Measurements from ENCODE around the gene SGTA. TPM values are rescaled to one million over a fixed set of nuclear protein-coding genes. Genes with fewer than 3 reads are reported as not detected.

The SGTA gene
- total and polyA plus RNA-seq, 2 of the 13 experiments (the other 11 are each of a cell fraction or from before 2014, with no cell fraction given) = 43.9 to 47.4 TPM

DNA sequence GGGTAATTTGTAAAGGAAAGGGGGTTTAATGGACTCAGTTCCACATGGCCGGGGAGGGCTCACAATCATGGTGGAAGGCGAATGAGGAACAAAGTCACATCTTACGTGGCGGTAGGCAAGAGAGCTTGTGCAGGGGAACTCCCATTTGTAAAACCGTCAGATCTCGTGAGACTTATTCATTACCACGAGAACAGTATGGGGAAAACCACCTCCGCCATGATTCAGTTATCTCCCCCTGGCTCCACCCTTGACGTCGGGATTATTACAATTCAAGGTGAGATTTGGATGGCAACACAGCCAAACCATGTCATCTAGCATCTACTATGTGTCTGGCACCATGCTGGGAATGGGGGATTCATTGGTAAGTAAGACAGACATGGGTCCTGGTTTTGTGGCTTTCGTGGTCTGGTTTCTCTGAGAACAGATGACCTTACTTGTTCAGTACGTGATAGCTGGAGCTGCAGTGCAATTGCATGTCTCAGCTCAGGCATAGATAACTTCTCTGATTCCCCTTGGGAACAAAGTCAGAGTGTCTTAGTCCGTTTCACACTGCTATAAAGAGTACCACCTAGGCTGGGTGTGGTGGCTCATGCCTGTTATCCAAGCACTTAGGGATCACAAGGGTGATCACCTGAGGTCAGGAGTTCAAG, 44.9 kb upstream of the SGTA start (continued):
- TF ChIP-seq, protein P1, sequence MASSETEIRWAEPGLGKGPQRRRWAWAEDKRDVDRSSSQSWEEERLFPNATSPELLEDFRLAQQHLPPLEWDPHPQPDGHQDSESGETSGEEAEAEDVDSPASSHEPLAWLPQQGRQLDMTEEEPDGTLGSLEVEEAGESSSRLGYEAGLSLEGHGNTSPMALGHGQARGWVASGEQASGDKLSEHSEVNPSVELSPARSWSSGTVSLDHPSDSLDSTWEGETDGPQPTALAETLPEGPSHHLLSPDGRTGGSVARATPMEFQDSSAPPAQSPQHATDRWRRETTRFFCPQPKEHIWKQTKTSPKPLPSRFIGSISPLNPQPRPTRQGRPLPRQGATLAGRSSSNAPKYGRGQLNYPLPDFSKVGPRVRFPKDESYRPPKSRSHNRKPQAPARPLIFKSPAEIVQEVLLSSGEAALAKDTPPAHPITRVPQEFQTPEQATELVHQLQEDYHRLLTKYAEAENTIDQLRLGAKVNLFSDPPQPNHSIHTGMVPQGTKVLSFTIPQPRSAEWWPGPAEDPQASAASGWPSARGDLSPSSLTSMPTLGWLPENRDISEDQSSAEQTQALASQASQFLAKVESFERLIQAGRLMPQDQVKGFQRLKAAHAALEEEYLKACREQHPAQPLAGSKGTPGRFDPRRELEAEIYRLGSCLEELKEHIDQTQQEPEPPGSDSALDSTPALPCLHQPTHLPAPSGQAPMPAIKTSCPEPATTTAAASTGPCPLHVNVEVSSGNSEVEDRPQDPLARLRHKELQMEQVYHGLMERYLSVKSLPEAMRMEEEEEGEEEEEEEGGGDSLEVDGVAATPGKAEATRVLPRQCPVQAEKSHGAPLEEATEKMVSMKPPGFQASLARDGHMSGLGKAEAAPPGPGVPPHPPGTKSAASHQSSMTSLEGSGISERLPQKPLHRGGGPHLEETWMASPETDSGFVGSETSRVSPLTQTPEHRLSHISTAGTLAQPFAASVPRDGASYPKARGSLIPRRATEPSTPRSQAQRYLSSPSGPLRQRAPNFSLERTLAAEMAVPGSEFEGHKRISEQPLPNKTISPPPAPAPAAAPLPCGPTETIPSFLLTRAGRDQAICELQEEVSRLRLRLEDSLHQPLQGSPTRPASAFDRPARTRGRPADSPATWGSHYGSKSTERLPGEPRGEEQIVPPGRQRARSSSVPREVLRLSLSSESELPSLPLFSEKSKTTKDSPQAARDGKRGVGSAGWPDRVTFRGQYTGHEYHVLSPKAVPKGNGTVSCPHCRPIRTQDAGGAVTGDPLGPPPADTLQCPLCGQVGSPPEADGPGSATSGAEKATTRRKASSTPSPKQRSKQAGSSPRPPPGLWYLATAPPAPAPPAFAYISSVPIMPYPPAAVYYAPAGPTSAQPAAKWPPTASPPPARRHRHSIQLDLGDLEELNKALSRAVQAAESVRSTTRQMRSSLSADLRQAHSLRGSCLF (CRISPR knock-in tag; IDR thresholded peaks at IDR 0.05; ENCODE audit: borderline replicate concordance) = no peak
- TF ChIP-seq LCORL (IDR thresholded peaks at IDR 0.05) (no peak), LCORL (CRISPR knock-in tag; IDR thresholded peaks at IDR 0.05) (no peak), NCOA1 (CRISPR knock-in tag; IDR thresholded peaks at IDR 0.05) (no peak), KLF11 (CRISPR knock-in tag; IDR thresholded peaks at IDR 0.05) (no peak), ZNF546 (CRISPR knock-in tag; conservative IDR thresholded peaks at IDR 0.05) (no peak)

- ChIA-PET CTCF (ENCODE audit: low intra/inter-chr PET ratio, low total read pairs) (no interaction called here), POLR2A (interaction anchor here (1.5 kb wide), 1 partner anchor 11 kb away, joined by 4 read pairs; no protein-coding TSS in a partner anchor)
- no peaks in the 10 kb centered on the region for H3K79me2 ChIP-seq (ENCODE audit: insufficient read depth, low read length)
- WGBS (ENCODE audit: low lambda C conversion rate) = 79% methylated on average over 2 of the region's 2 CpGs
- no peak for FAIRE-seq
- peaks cover 8% of the 10 kb centered on the region for H3K4me1 ChIP-seq (ENCODE audit: insufficient read depth, low read length)
- no peak for ATAC-seq
- H3K9me3 ChIP-seq (ENCODE audit: low read length) = no peaks in the 10 kb centered on the region; the same call in 1 of the 2 replicates
- BruUV-seq (replicated peaks) = no TSS peak
- no peak for DNase-seq (ENCODE audit: low spot score)
- H3K4me3 ChIP-seq (replicated peaks in 1 of 3; ENCODE audit: insufficient read depth in 1 of 3, low read depth in 2 of 3, low read length in 3 of 3) = no peak overlapping the region
- in situ Hi-C loops (cut with HindIII; ENCODE audit: extremely low pct_ligation_motif_present, low pct_unique_long_range_greater_than_20kb) = no loop called here
- no peaks in the 10 kb centered on the region; a peak in 1 of 5 replicates for H3K36me3 ChIP-seq (replicated peaks in 1 of 2; ENCODE audit: control insufficient read depth in 1 of 2, insufficient read depth in 2 of 2, low read length in 2 of 2)
- H3K27ac ChIP-seq (ENCODE audit: extremely low read length, insufficient read depth, low read length) = no peak overlapping the region
- intact Hi-C loops (cut with micrococcal nuclease; ENCODE audit: unreplicated experiment) = no loop called here
- H3K9ac ChIP-seq (ENCODE audit: insufficient read depth, low read depth, low read length) = no peak overlapping the region
- H3K4me2 ChIP-seq (ENCODE audit: low read depth, low read length) = no peak overlapping the region
- no peaks in the 10 kb centered on the region for H3K27me3 ChIP-seq (ENCODE audit: control insufficient read depth in 1 of 2, insufficient read depth in 2 of 2, low read length in 2 of 2)
- no peak overlapping the region for H2AFZ ChIP-seq (ENCODE audit: low read length)
- no peaks in the 10 kb centered on the region for H4K20me1 ChIP-seq (ENCODE audit: insufficient read depth, low read length)
- no peak for TF ChIP-seq ZNF264 (CRISPR knock-in tag; IDR thresholded peaks at IDR 0.05)
- no peak for TF ChIP-seq FOXA1 (IDR thresholded peaks at IDR 0.05)
- no peak for TF ChIP-seq FOXA1 (CRISPR knock-in tag; IDR thresholded peaks at IDR 0.05)
- no peak for TF ChIP-seq CHD2 (IDR thresholded peaks at IDR 0.05; ENCODE audit: low read depth, low read length)
- TF ChIP-seq, protein P2, sequence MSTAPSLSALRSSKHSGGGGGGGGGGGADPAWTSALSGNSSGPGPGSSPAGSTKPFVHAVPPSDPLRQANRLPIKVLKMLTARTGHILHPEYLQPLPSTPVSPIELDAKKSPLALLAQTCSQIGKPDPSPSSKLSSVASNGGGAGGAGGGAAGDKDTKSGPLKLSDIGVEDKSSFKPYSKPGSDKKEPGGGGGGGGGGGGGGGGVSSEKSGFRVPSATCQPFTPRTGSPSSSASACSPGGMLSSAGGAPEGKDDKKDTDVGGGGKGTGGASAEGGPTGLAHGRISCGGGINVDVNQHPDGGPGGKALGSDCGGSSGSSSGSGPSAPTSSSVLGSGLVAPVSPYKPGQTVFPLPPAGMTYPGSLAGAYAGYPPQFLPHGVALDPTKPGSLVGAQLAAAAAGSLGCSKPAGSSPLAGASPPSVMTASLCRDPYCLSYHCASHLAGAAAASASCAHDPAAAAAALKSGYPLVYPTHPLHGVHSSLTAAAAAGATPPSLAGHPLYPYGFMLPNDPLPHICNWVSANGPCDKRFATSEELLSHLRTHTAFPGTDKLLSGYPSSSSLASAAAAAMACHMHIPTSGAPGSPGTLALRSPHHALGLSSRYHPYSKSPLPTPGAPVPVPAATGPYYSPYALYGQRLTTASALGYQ (CRISPR knock-in tag; IDR thresholded peaks at IDR 0.05) = no peak
- TF ChIP-seq SRY (CRISPR knock-in tag; IDR thresholded peaks at IDR 0.05) = no peak
- no peak for TF ChIP-seq SP5 (CRISPR knock-in tag; IDR thresholded peaks at IDR 0.05; ENCODE audit: borderline replicate concordance, low read depth)
- no peak for TF ChIP-seq TOPORS (CRISPR knock-in tag; IDR thresholded peaks at IDR 0.05)
Measured at GRCh38 chr19:2827022-2827421, 43.9 kb upstream of the SGTA start.

Measured in HepG2 (cell line).